Liver (tissue), 9 donors: ENCODE data around the gene PPT2. TPM values are rescaled to one million over a fixed set of nuclear protein-coding genes. Genes with fewer than 3 reads are reported as not detected.

Source experiments
- DNase-seq: peaks from one replicate; pipeline ENCODE4 v3.0.0-alpha.2; 2017; ENCODE audit warnings: low spot score
- H3K27ac ChIP-seq, 2 donors: one replicate each; pipeline ENCODE4 v1.7.0; 2013; ENCODE audit warnings: inconsistent platforms in 2 of 2, low read length in 2 of 2, control low read depth in 1 of 2, low read depth in 1 of 2, mild to moderate bottlenecking in 1 of 2
- H3K27me3 ChIP-seq, 4 donors: one replicate each; pipeline versions ENCODE4 v1.6.1 to v1.7.0; 2013; ENCODE audit warnings: low read length in 3 of 4, inconsistent platforms in 1 of 4, mild to moderate bottlenecking in 1 of 4, moderate library complexity in 1 of 4; ENCODE audit not compliant: control insufficient read depth in 4 of 4, insufficient read depth in 4 of 4
- H3K36me3 ChIP-seq, 4 donors: one replicate each; pipeline versions ENCODE4 v1.6.1 to v1.7.0; 2013; ENCODE audit warnings: low read length in 3 of 4, mild to moderate bottlenecking in 3 of 4, low read depth in 1 of 4, moderate library complexity in 1 of 4; ENCODE audit not compliant: control insufficient read depth in 4 of 4, insufficient read depth in 3 of 4
- H3K4me1 ChIP-seq, 4 donors: one replicate each; pipeline versions ENCODE4 v1.6.1 to v1.7.0; 2013; ENCODE audit warnings: low read length in 3 of 4, mild to moderate bottlenecking in 3 of 4, moderate library complexity in 1 of 4; ENCODE audit not compliant: control insufficient read depth in 4 of 4, insufficient read depth in 4 of 4
- H3K4me3 ChIP-seq, 3 donors: one replicate each; pipeline versions ENCODE4 v1.6.1 to v1.7.0; 2013; ENCODE audit warnings: low read length in 3 of 3, control low read depth in 1 of 3, low read depth in 1 of 3, mild to moderate bottlenecking in 1 of 3
- H3K9ac ChIP-seq, 2 donors: one replicate each; pipeline ENCODE4 v1.7.0; 2013; ENCODE audit warnings: low read length in 2 of 2, mild to moderate bottlenecking in 2 of 2, moderate library complexity in 2 of 2, control low read depth in 1 of 2, low read depth in 1 of 2
- H3K9me3 ChIP-seq, 4 donors: one replicate each; pipeline versions ENCODE4 v1.6.1 to v1.7.0; 2013; ENCODE audit warnings: low read length in 3 of 4; ENCODE audit not compliant: control insufficient read depth in 4 of 4
- EGR1 ChIP-seq, 2 donors: IDR thresholded peaks; 2 replicates each; pipeline ENCODE4 v1.6.1; 2016 to 2018; ENCODE audit warnings: antibody characterized with exemption in 2 of 2, low read depth in 2 of 2
- FOXA1 ChIP-seq: IDR thresholded peaks from 2 replicates; pipeline ENCODE4 v1.6.1; 2016; ENCODE audit warnings: antibody characterized with exemption
- FOXA2 ChIP-seq: IDR thresholded peaks from 2 replicates; pipeline ENCODE4 v1.6.1; 2016; ENCODE audit warnings: antibody characterized with exemption
- GABPA ChIP-seq, 2 donors: IDR thresholded peaks in 1 of 2; conservative IDR thresholded peaks in 1 of 2; 2 replicates each; pipeline ENCODE4 v1.6.1; 2016; ENCODE audit warnings: antibody characterized with exemption in 2 of 2, mild to moderate bottlenecking in 1 of 2, moderate library complexity in 1 of 2
- HNF4G ChIP-seq: IDR thresholded peaks from 2 replicates; pipeline ENCODE4 v1.6.1; 2016; ENCODE audit warnings: antibody characterized with exemption
- JUND ChIP-seq, 2 donors: IDR thresholded peaks; 2 replicates each; pipeline ENCODE4 v1.6.1; 2016; ENCODE audit warnings: antibody characterized with exemption in 2 of 2
- NR2F2 ChIP-seq: IDR thresholded peaks from 2 replicates; pipeline ENCODE4 v1.6.1; 2016; ENCODE audit warnings: antibody characterized with exemption
- RAD21 ChIP-seq, 2 donors: IDR thresholded peaks; 2 replicates each; pipeline ENCODE4 v1.6.1; 2016; ENCODE audit warnings: antibody characterized with exemption in 2 of 2, mild to moderate bottlenecking in 2 of 2
- SP1 ChIP-seq: IDR thresholded peaks from 2 replicates; pipeline ENCODE4 v1.6.1; 2018; ENCODE audit warnings: antibody characterized with exemption, mild to moderate bottlenecking
- TAF1 ChIP-seq: conservative IDR thresholded peaks from 2 replicates; pipeline ENCODE4 v1.6.1; 2016; ENCODE audit warnings: antibody characterized with exemption, mild to moderate bottlenecking
- YY1 ChIP-seq: IDR thresholded peaks from 2 replicates; pipeline ENCODE4 v1.6.1; 2016; ENCODE audit warnings: antibody characterized with exemption, mild to moderate bottlenecking
- WGBS: extraction: QIAGEN DNeasy Blood & Tissue Kit; methylation state at CpG from one replicate; pipeline ENCODE4 v1.1.7; 2013; 5-methylcytosine and 5-hydroxymethylcytosine counted together
- polyA plus RNA-seq, 2 donors: library from polyadenylated mRNA; stranded (reverse) in 1 of 2; unstranded in 1 of 2; fragments of 200-250 nt in 1 of 2; fragments of >200 nt in 1 of 2; fragmentation: Nextera tagmentation in 1 of 2; extraction: Ambion mirVana in 1 of 2; gene quantifications; one replicate each; pipeline versions ENCODE4 v1.2.1 to v1.2.3, GENCODE V29; 2013 to 2015
- total RNA-seq, 2 donors: library from RNA; depleted of rRNA; stranded (reverse); fragments of >200 nt; gene quantifications; one replicate each; pipeline ENCODE4 v1.2.3, GENCODE V29; 2014
- TF ChIP-seq, protein P1 (sequence below): IDR thresholded peaks from 2 replicates; pipeline ENCODE4 v1.6.1; 2016; ENCODE audit warnings: antibody characterized with exemption
- TF ChIP-seq, protein P2 (sequence below): IDR thresholded peaks from 2 replicates; pipeline ENCODE4 v1.6.1; 2016; ENCODE audit warnings: antibody characterized with exemption
- TF ChIP-seq, protein P3 (sequence below): IDR thresholded peaks from 2 replicates; pipeline ENCODE4 v1.6.1; 2016; ENCODE audit warnings: antibody characterized with exemption
- TF ChIP-seq, protein P4 (sequence below): IDR thresholded peaks from 2 replicates; pipeline ENCODE4 v1.6.1; 2016; ENCODE audit warnings: antibody characterized with exemption, mild to moderate bottlenecking
- donor health status: healthy.
- donor health status: healthy.
- donor health status: healthy.
- donor health status: healthy.
- donor health status: healthy.

The PPT2 gene
- total and polyA plus RNA-seq, 4 donors = 7.6 to 47.4 (median 15.1) TPM

DNA sequence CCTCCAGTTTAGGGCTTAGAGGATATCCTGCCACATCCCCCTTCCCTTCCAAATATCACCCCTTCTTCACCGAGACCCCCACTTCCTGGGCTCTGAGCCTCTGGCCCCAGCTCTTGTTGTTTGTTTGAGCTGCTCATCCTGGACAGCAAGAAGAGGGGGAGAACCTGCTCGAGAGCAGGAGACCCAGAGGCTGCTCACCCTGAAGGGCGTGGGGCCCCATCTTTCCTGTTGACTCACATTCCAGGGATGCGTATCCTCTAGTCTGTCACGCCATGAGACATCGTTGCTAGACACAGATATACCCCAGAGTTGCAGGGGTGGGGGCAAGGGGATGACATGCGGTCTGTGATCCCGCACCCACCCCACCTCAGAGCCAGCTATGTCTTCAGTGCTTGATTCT lies 39.1 kb upstream of the PPT2 start:
- H3K27ac ChIP-seq = no peak overlapping the region
- WGBS = 84% methylated on average over 8 of the region's 8 CpGs
- no peak overlapping the region for H3K9ac ChIP-seq
- no peak for DNase-seq
- peaks cover 3 to 27% (median 17%) of the 10 kb centered on the region in 4 donors for H3K4me1 ChIP-seq
- no peaks in the 10 kb centered on the region for H3K27me3 ChIP-seq
- no peak for TF ChIP-seq FOXA1
- TF ChIP-seq JUND (IDR thresholded peaks at IDR 0.05) = no peak
- TF ChIP-seq, protein P1, sequence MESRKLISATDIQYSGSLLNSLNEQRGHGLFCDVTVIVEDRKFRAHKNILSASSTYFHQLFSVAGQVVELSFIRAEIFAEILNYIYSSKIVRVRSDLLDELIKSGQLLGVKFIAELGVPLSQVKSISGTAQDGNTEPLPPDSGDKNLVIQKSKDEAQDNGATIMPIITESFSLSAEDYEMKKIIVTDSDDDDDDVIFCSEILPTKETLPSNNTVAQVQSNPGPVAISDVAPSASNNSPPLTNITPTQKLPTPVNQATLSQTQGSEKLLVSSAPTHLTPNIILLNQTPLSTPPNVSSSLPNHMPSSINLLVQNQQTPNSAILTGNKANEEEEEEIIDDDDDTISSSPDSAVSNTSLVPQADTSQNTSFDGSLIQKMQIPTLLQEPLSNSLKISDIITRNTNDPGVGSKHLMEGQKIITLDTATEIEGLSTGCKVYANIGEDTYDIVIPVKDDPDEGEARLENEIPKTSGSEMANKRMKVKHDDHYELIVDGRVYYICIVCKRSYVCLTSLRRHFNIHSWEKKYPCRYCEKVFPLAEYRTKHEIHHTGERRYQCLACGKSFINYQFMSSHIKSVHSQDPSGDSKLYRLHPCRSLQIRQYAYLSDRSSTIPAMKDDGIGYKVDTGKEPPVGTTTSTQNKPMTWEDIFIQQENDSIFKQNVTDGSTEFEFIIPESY = no peak
- no peak for TF ChIP-seq YY1
- TF ChIP-seq, protein P2, sequence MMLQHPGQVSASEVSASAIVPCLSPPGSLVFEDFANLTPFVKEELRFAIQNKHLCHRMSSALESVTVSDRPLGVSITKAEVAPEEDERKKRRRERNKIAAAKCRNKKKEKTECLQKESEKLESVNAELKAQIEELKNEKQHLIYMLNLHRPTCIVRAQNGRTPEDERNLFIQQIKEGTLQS = no peak
- no peak for TF ChIP-seq SP1
- no peak for TF ChIP-seq TAF1
- no peak for TF ChIP-seq FOXA2
- TF ChIP-seq, protein P3, sequence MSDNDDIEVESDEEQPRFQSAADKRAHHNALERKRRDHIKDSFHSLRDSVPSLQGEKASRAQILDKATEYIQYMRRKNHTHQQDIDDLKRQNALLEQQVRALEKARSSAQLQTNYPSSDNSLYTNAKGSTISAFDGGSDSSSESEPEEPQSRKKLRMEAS = no peak
- TF ChIP-seq, protein P4, sequence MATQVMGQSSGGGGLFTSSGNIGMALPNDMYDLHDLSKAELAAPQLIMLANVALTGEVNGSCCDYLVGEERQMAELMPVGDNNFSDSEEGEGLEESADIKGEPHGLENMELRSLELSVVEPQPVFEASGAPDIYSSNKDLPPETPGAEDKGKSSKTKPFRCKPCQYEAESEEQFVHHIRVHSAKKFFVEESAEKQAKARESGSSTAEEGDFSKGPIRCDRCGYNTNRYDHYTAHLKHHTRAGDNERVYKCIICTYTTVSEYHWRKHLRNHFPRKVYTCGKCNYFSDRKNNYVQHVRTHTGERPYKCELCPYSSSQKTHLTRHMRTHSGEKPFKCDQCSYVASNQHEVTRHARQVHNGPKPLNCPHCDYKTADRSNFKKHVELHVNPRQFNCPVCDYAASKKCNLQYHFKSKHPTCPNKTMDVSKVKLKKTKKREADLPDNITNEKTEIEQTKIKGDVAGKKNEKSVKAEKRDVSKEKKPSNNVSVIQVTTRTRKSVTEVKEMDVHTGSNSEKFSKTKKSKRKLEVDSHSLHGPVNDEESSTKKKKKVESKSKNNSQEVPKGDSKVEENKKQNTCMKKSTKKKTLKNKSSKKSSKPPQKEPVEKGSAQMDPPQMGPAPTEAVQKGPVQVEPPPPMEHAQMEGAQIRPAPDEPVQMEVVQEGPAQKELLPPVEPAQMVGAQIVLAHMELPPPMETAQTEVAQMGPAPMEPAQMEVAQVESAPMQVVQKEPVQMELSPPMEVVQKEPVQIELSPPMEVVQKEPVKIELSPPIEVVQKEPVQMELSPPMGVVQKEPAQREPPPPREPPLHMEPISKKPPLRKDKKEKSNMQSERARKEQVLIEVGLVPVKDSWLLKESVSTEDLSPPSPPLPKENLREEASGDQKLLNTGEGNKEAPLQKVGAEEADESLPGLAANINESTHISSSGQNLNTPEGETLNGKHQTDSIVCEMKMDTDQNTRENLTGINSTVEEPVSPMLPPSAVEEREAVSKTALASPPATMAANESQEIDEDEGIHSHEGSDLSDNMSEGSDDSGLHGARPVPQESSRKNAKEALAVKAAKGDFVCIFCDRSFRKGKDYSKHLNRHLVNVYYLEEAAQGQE = no peak
- no peak for TF ChIP-seq EGR1 (IDR thresholded peaks at IDR 0.05; ENCODE audit: low read depth in 2 of 2)
- TF ChIP-seq GABPA (IDR thresholded peaks at IDR 0.05 in 1 of 2, conservative IDR thresholded peaks at IDR 0.05 in 1 of 2) = no peak
- H3K4me3 ChIP-seq = no peak overlapping the region
- peaks cover 13 to 26% (median 18%) of the 10 kb centered on the region in 4 donors for H3K36me3 ChIP-seq
- H3K9me3 ChIP-seq = no peaks in the 10 kb centered on the region

DNA sequence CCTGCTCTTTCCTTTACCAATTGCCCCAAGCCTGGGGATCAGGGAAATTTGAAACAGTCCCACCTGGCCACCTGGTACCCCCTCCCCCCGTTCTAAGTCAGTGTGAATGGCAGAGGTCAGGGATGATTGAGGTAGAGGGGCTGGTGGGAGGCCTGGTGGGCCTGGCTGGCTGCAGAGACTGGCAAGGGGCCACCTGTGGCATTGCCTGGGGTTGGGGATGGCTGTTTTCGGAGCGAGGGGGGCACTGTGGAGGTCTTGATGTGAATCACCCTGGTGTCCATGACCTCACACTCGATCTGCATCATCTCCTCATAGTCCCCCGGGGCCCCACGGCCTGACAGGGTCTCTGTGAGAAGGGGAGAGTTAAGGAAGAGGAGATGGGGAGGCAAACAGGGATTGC lies 38.3 kb upstream of the PPT2 start:
- Histone ChIP-seq H3K27me3 (no peaks in the 10 kb centered on the region), H3K9ac (no peak overlapping the region), H3K4me3 (no peak overlapping the region), H3K27ac (no peak overlapping the region), H3K4me1 (peaks cover 2 to 23% (median 16%) of the 10 kb centered on the region in 4 donors), H3K36me3 (peaks cover 13 to 27% (median 19%) of the 10 kb centered on the region in 4 donors), H3K9me3 (no peaks in the 10 kb centered on the region)
- 90% methylated on average over 6 of the region's 6 CpGs for WGBS
- DNase-seq = no peak
- TF ChIP-seq GABPA (IDR thresholded peaks at IDR 0.05 in 1 of 2, conservative IDR thresholded peaks at IDR 0.05 in 1 of 2) (no peak), JUND (IDR thresholded peaks at IDR 0.05) (no peak), RAD21 (IDR thresholded peaks at IDR 0.05) (no peak), NR2F2 (no peak), HNF4G (no peak)
- TF ChIP-seq, protein P2 = no peak
